HCT116 (cell line): ENCODE results near the gene GPX2.

Source experiments
- POLR2A ChIP-seq: IDR thresholded peaks from 2 replicates; pipeline ENCODE4 v1.7.0; 2011; ENCODE audit warnings: borderline replicate concordance; ENCODE audit not compliant: insufficient read depth, insufficient read length; ENCODE audit errors: extremely low read depth
- POLR2AphosphoS5 ChIP-seq: IDR thresholded peaks from 2 replicates; pipeline ENCODE4 v1.6.1; 2011; ENCODE audit warnings: mild to moderate bottlenecking, low read depth, low read length, moderate library complexity
- TCF7L2 ChIP-seq: IDR thresholded peaks from 2 replicates; pipeline ENCODE4 v1.7.0; 2011; ENCODE audit warnings: borderline replicate concordance, inconsistent platforms; ENCODE audit not compliant: insufficient read depth, insufficient read length; ENCODE audit errors: extremely low read depth
- TF ChIP-seq, protein P1 (sequence below), 3 experiments: fragments of 200-600 bp in 1 of 3; sonication (generic) in 1 of 3; IDR thresholded peaks in 2 of 3; conservative IDR thresholded peaks in 1 of 3; 2 replicates each; pipeline ENCODE4 v1.5.1; 2012 to 2017; ENCODE audit warnings: low read depth in 2 of 3, low read length in 2 of 3, antibody characterized with exemption in 1 of 3, borderline replicate concordance in 1 of 3, control low read depth in 1 of 3, mild to moderate bottlenecking in 1 of 3, mixed read lengths in 1 of 3, mixed run types in 1 of 3, moderate library complexity in 1 of 3; ENCODE audit not compliant: insufficient read depth in 1 of 3

DNA sequence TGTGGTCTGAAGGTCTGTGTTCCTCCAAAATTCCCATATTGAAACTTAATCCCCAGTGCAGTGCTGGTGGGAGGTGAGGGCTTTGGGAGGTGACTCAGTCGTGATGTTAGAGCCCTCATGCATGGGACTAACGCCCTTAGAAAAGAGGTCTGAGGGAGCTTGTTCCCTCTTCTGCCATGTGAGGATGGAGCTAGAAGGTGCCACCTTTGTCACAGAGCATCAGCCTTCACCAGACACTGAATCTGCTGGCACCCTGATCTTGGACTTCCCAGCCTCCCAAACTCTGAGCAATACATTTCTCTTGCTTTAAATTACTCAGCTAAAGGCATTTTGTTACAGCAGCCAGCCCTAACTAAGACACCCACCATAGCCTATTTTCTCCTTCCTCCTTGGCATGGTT, 15.7 kb upstream of the GPX2 start:
- TF ChIP-seq POLR2AphosphoS5 (no peak), POLR2A (no peak), TCF7L2 (no peak)
- TF ChIP-seq, protein P1, sequence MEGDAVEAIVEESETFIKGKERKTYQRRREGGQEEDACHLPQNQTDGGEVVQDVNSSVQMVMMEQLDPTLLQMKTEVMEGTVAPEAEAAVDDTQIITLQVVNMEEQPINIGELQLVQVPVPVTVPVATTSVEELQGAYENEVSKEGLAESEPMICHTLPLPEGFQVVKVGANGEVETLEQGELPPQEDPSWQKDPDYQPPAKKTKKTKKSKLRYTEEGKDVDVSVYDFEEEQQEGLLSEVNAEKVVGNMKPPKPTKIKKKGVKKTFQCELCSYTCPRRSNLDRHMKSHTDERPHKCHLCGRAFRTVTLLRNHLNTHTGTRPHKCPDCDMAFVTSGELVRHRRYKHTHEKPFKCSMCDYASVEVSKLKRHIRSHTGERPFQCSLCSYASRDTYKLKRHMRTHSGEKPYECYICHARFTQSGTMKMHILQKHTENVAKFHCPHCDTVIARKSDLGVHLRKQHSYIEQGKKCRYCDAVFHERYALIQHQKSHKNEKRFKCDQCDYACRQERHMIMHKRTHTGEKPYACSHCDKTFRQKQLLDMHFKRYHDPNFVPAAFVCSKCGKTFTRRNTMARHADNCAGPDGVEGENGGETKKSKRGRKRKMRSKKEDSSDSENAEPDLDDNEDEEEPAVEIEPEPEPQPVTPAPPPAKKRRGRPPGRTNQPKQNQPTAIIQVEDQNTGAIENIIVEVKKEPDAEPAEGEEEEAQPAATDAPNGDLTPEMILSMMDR (IDR thresholded peaks at IDR 0.05 in 2 of 3, conservative IDR thresholded peaks at IDR 0.05 in 1 of 3; ENCODE audit: borderline replicate concordance in 1 of 3, insufficient read depth in 1 of 3, low read depth in 2 of 3, low read length in 2 of 3) = no peak
